HG03097 (cell line): ENCODE measurements around the gene KMT2A.
"Not testable (repeated sequence)": the region's sequence is repeated elsewhere in the genome, so short reads cannot be mapped to it uniquely, and the experiment has no call there.

Source experiments
- ATAC-seq: cut with Tn5 transposase; IDR thresholded peaks from one replicate; pipeline ENCODE4 v1.9.1; 2021; ENCODE audit not compliant: unreplicated experiment, low FRiP score

The KMT2A gene

DNA sequence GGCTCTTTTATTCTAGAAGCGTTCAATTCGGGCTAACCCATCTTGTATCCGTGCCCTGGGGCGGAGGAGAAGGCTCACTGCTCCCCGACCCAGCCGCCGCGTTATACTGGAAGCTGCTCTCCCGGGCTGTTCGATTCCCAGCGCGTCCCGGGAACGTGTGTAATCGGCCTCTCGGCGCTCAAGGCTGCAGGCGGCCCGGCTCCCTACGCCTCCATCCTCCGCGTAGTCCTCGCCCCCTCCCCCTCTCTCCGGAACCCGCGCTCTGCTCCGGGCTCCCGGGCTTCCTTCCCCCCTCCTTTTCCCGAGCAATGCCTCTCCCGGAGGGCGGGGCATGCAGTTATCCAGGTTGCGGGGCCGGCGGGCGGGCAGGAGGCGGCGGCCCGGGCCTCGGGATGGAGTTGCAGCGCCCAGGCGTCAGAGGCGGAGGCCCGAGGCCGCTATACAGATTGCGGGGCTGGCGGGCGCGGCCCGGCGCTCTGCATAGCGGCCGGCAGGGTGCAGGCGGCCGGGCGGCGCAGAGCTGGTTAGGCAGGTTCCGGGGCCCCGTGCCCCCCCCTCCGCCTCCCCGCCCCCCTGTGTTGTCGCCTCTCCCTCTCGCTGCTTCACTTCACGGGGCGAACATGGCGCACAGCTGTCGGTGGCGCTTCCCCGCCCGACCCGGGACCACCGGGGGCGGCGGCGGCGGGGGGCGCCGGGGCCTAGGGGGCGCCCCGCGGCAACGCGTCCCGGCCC is at the start of gene KMT2A:
Gene KMT2A, plus strand, starts transcription at position 600 of the 732 bp plus-strand sequence. Its CDS starts 21 bp downstream, at position 621.
- peak; percentile 62 for ATAC-seq

DNA sequence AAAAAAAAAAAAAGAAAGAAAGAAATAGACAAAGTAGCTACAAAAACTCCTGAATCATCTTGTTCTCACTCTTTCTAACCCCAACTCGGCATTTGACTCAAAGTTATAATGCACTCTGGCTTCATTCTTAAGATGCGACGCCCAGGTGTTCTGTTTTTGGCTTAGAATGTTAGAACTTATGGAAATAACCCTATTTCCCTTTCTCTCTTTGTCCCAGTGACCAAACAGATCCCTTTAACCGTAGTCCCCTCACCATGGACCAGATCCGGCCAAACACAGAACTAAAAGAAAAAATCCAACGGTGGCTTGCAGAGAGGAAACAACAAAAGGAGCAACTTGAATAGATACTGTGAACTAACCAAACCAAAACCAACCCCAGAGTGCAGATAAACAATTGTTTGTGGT is 40.2 kb upstream of the KMT2A start:
- no peak for ATAC-seq

- ATAC-seq = no peak
Observed at GRCh38 chr11:118397448-118397847, 38.8 kb upstream of the KMT2A start.

DNA sequence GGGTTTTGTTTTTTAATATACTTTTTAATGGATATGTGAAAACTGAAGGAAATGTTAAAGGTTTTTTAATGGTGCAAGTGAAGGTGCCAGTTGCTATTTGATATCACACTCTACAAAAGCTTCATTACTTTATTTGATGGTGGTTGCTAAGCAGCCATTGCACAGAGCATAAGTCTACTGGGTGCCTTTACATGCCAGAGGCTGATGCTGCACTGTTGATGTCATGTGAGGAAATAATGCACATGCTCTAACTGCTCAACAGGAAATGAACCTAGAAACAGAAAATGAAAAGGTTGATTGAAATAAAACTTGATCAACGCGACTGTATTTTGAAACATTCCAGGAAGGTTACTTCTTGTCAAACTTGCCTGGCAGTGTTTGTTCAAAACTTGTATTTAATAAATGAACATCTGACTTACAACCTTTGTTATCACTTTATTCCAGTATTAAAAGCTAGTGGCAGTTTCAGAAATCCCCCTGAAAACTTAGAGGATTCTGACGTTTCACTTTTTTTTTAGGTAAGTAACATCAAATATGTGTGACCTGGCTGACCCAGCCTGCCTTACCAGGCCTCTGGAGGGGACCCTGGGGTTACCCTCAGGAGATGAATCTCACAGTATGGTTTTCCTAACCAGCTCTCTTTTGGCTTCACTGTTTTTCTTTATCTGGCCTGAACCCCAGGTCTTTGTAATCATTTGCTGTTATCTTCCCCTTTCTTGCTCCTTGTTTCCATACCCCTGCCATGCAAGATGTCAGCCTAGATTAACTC is 37.3 kb upstream of the KMT2A start:
- no peak for ATAC-seq

DNA sequence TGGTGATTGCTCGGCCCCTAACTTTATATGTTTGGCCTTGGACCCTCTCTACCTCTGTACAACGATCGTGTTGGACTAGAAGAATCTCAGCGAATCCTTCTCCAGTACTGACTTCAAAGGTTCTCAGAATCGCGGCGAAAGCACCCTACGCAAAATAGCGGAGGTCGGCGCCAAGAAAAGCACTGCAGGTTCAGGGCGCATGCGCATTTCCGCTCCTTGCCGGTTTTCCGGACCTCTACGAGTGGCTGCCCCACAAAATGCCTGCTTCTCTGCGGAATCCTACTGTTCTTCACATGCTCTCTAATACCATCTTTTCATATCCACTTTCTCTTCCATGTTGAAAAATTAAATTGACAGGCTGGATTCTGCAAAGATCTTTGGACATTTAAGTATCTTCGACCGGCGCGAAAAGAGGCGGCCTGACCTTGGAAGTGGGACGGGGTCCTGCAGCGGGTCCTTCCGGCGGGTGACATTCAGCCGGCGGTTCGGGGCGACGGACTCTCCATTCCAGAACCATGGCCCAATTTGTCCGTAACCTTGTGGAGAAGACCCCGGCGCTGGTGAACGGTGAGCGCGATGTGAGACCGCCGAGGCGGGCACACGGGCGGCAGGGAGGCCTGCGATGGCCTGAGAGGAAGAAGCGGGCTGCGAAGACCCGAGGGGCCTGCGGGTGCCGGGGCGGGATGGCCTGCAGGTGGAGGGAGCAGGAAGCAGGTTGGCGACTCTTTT is 35.0 kb upstream of the KMT2A start, which contains the start of gene ATP5MG:
Gene ATP5MG, plus strand, starts transcription at position 456 of the 729 bp plus-strand sequence. Its CDS starts 60 bp downstream, at position 516.
- ATAC-seq = peak; percentile 42

DNA sequence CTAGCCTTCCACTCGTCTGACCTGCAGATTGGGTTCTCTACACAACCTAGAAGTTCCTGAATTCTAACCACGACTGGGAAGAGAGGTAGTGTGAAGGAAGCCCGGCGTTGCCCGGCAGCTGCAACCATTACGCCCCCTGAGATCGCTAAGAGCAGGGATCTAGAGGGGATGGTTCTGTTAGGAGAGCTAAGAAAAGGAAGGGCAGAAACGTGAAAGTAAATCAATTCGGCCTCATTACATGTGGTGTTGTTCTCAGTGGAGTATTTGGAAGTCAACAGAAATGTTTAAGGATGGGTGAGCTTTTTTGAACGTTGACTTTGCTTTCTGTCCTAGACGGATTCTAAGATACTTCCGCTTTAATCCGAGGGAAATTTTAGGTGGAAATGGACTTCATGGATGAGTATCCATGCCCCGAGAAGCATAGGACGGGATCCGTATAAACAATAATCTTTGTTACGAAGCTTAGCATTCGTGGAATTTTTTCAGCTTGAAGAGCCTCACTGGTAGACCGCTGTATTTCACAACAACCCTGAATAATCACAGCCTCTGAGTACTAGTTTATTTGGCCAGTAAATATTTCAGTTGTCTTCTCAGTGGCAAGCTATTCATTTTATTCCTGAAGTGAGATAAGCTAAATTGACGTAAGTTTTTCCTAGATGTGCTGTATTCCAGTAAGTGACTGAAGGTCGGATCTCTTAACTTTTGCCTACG is 34.3 kb upstream of the KMT2A start:
- no peak for ATAC-seq

DNA sequence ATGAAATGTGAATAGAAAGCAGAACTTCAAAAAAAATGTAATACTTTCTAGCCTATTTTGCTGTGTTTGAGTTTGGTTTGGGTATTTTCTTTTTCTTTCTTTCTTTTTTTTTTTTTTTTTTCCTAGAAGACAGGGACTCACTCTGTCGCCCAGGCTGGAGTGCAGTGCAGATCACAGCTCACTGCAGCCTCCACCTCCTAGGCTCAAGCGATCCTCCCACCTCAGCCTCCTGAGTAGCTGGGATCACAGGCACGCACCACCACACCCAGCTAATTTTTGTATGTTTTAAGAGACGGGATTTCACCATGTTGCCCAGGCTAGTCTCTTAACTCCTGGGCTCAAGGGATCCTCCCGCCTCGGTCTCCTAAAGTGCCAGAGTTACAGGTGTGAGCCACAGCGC is 33.7 kb upstream of the KMT2A start:
- ATAC-seq = not testable (repeated sequence)

DNA sequence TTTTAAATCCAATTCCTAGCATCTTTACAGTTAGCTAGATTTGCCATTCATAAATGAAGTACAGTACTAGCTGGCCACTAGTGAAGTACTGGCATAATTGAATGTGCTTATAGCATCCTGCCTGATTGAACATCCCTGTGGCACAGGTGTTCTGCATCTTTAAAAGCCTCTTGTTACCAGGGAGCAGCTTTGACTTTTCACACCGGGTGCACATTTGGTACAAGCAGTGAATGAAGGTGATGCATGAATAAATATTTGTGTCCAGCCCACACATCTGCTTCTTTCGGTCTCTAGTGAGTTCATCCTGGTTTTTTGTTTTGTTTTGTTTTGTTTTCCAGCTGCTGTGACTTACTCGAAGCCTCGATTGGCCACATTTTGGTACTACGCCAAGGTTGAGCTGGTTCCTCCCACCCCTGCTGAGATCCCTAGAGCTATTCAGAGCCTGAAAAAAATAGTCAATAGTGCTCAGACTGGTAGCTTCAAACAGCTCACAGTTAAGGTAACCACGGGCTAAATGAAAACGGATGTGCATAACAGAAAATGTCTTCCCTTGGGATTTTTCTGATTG is 29.6 kb upstream of the KMT2A start:
- ATAC-seq = no peak

DNA sequence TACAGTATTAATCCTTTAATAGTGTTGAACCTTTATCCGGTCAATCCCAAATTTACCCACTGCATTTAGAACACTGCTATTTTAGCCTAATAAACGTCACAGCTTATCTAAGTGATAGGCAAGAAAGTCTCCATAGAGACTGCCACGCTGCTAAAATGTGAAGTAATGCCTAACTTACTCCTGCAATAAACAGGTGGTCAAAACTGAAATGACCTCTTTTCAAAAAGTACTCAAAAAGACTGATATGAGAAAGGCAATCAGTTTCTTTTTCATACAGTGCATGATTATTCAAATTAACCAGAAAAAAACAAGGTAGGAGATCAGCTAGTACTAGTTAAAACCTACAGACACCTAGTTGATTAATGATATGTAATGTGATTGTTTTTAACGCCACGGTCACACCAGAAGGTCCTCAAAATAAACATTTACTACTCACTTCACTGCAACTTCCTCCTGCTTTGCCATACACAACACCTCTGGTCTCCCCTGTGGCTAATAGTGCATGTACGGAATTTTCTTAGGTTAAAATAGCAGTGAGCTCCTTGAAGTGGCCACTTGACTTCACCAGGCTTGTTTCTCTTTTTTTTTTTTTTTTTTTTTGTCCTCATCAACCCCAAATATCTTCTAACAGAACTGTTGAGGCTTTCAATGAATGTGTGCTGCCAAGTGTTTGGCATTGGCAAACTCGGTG is 26.1 kb upstream of the KMT2A start:
- peak; percentile 48 for ATAC-seq

DNA sequence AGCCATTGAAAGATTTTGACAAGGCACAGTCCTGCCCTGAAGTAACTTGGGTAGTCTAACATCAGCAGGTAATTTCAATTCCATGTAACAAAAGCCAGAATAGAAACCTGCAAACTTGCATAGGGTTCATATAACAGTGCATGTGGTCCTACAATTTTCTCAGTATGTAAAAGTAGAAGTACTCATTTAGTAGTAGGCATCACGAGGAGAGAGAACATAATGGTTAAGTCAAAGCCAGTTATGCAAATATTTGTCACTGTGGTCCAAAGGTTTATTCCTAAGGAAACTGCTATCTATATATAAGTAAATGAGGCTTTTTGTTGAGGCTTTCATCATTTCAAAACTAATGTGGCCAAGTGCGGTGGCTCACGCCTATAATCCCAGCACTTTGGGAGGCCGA is 24.8 kb upstream of the KMT2A start:
- ATAC-seq = no peak

DNA sequence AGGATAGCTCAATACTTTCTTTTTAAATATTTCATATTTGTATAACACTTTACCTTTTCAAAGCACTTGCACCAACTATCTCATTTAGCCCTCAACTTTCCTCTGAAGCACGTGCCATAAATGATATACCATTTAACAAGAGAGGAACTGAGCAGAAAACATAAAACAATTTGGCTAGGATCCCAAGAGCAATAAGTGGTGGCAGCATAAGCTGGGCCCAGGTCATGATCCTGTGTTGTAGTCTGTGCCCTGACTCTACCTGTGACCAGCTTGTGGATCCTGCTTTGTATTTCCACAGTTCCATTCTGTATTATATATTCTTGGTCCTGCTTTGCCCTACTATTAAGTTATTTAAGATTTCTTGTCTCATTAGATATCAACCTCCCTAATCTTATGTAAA is 23.4 kb upstream of the KMT2A start:
- no peak for ATAC-seq

DNA sequence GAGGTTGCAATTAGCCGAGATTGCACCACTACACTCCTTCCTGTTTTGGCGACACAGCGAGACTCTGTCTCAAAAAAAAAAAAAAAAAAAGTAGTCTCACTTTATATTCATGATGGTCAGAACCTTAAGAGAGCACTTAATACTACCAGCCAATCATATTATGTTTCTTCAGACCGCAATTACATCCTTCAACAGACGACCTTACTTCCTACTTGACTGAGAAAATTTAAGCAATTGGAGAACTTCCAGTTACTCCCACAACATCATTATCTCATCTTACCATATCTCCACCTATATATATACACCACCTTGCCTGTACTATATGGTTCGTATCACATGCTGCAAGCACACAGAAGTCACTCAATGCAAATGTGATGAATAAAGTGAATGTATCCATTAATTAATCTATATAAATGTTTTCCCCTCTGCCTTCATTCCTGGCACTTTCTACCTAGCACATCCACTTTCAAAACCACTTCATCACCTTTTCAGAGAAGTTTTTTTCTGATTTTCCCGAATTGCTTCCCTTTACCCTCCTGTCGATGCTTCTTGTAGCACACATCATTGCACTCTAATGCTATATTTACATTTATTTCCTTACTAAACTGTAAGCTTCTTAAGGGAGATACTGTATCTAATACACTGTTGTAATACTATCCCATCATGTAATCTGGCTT is 21.1 kb upstream of the KMT2A start:
- no peak for ATAC-seq

- ATAC-seq = no peak
Observed at GRCh38 chr11:118415739-118416068, 20.6 kb upstream of the KMT2A start.

GRCh38 chr11:118416900-118417299 is 19.4 kb upstream of the KMT2A start:
- not testable (repeated sequence) for ATAC-seq

GRCh38 chr11:118417801-118418200 is 18.5 kb upstream of the KMT2A start:
- no peak for ATAC-seq

DNA sequence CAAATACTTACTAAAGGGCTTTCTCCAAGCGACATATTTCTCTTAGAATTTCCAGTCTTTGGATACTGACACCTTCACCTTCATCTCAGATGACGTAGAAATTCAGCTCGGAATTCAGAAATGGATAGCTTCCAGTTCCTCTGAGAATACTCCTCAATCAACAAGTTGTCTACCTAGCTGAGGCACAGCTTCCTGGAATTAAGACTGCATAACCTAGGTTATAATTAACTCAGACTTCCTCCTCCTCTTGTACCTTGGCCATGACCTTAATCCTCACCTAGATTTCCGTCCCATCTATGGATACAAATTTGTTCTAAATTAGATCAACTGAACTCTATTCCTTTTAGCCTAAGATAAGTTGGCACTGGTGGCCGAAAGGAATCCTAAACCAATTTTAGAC is 17.5 kb upstream of the KMT2A start:
- no peak for ATAC-seq

- ATAC-seq = no peak
Observed at GRCh38 chr11:118427707-118428106, 8.6 kb upstream of the KMT2A start.

DNA sequence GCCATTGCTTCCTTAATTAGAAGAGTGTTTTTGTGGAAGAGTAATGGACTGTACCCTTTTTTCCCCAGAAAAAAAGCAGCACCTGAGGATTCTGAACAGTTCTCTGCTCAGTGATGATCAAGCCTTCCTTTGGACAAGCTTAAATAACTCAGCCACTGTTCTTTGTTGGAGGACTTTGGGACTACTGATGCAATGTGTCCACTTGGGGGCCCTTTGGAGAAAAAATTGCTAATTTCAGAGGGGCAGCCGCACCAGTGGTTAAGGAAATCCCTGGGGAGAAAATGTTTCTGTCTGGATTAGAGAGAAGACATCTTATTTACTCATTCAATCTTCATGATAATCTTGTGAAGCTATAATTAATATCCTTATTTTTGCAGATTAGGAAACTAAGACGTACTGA is 5.3 kb upstream of the KMT2A start:
- no peak for ATAC-seq

DNA sequence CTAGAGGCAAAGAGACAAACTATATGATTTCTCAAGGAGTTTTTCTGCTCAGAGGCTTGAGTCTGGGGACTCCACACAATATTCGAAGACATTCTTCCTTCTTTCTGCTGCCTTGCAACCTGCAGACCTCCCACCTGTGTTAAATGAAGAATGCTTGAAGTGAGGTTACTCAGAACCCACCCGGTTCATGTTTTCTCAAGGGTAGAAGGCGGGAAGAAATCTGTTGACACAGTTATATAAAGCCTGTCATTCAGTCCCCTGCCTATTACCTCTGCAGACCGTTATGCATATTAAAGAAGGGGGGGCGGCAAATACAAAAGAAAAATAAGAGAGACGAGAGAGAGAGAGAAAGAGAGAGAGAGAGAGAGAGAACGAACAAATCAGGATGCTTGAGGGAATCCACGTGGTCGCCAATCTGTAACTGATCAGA is 2.2 kb upstream of the KMT2A start:
- ATAC-seq = no peak
